ENCODE measurements around the gene GALNT6.
"Not testable (repeated sequence)": the region's sequence is repeated elsewhere in the genome, so short reads cannot be mapped to it uniquely, and the experiment has no call there.

The GALNT6 gene

GRCh38 chr12:51357374-51358047, 33.7 kb downstream of the GALNT6 start:
- no peak for DNase-seq

- peak; percentile 13 for DNase-seq
Measured at GRCh38 chr12:51351913-51352532, 39.2 kb downstream of the GALNT6 start.

- no peak for DNase-seq
Measured at GRCh38 chr12:51349026-51349425, 42.2 kb downstream of the GALNT6 start.

- no peak for DNase-seq
Measured at GRCh38 chr12:51348116-51348515, 43.1 kb downstream of the GALNT6 start.

- no peak for DNase-seq
Measured at GRCh38 chr12:51346581-51346980, 44.6 kb downstream of the GALNT6 start, which contains the start of gene CELA1. Gene CELA1 (minus strand): TSS chr12:51346679. CDS start chr12:51346638, 41 bp downstream.

GRCh38 chr12:51345681-51346080, 45.5 kb downstream of the GALNT6 start:
- no peak for DNase-seq

GRCh38 chr12:51343201-51343600, 48.0 kb downstream of the GALNT6 start:
- no peak for DNase-seq

- DNase-seq, result no peak
Measured at GRCh38 chr12:51342416-51342815, 48.8 kb downstream of the GALNT6 start.

GRCh38 chr12:51341251-51342007, 49.8 kb downstream of the GALNT6 start:
- DNase-seq, result peak; percentile 75

GRCh38 chr12:51339750-51340149, 51.5 kb downstream of the GALNT6 start:
- DNase-seq, result no peak

GRCh38 chr12:51337336-51337735, 53.9 kb downstream of the GALNT6 start:
- not testable (repeated sequence) for DNase-seq

- no peak for DNase-seq
Measured at GRCh38 chr12:51335931-51336330, 55.3 kb downstream of the GALNT6 start.

GRCh38 chr12:51334764-51335163, 56.4 kb downstream of the GALNT6 start:
- DNase-seq, result no peak

- DNase-seq, result no peak
Measured at GRCh38 chr12:51333536-51333935, 57.7 kb downstream of the GALNT6 start.

- DNase-seq, result no peak
Measured at GRCh38 chr12:51330186-51330585, 61.0 kb downstream of the GALNT6 start.

GRCh38 chr12:51329742-51330141, 61.5 kb downstream of the GALNT6 start:
- DNase-seq, result no peak

- no peak for DNase-seq
Measured at GRCh38 chr12:51328587-51328986, 62.6 kb downstream of the GALNT6 start.

GRCh38 chr12:51326698-51327439, 64.3 kb downstream of the GALNT6 start:
- no peak for DNase-seq

- DNase-seq, result no peak
Measured at GRCh38 chr12:51324953-51325352, 66.3 kb downstream of the GALNT6 start.

- DNase-seq, result no peak
Measured at GRCh38 chr12:51323966-51324895, 67.0 kb downstream of the GALNT6 start, which contains the start of gene BIN2. Gene BIN2 (minus strand): TSS chr12:51324174. CDS start chr12:51324102, 72 bp downstream.

- DNase-seq, result no peak
Measured at GRCh38 chr12:51323317-51323960, 67.8 kb downstream of the GALNT6 start.
